BE2C (cell line): ENCODE measurements around the gene THEM5.

ENCODE experiments used
- DNase-seq: peaks from one replicate; pipeline ENCODE4 v3.0.0-alpha.2; 2020
- H3K27me3 ChIP-seq: fragments of 250-450 bp; sonication (Bioruptor Pico); 2 replicates; pipeline ENCODE4 v1.5.1; 2020; ENCODE audit warnings: mild to moderate bottlenecking
- H3K36me3 ChIP-seq: fragments of 250-450 bp; sonication (Bioruptor Pico); 2 replicates; pipeline ENCODE4 v1.5.1; 2020; ENCODE audit warnings: mild to moderate bottlenecking
- H3K4me1 ChIP-seq: fragments of 250-450 bp; sonication (Bioruptor Pico); 2 replicates; pipeline ENCODE4 v1.5.1; 2020
- H3K4me3 ChIP-seq: 2 replicates; pipeline ENCODE4 v1.5.1; 2011; ENCODE audit warnings: low read depth, low read length
- H3K9me3 ChIP-seq: fragments of 250-450 bp; sonication (Bioruptor Pico); 2 replicates; pipeline ENCODE4 v1.5.1; 2020
- CTCF ChIP-seq: IDR thresholded peaks from 2 replicates; pipeline ENCODE4 v1.5.1; 2012; ENCODE audit warnings: mild to moderate bottlenecking, low read depth, low read length

Gene THEM5

DNA sequence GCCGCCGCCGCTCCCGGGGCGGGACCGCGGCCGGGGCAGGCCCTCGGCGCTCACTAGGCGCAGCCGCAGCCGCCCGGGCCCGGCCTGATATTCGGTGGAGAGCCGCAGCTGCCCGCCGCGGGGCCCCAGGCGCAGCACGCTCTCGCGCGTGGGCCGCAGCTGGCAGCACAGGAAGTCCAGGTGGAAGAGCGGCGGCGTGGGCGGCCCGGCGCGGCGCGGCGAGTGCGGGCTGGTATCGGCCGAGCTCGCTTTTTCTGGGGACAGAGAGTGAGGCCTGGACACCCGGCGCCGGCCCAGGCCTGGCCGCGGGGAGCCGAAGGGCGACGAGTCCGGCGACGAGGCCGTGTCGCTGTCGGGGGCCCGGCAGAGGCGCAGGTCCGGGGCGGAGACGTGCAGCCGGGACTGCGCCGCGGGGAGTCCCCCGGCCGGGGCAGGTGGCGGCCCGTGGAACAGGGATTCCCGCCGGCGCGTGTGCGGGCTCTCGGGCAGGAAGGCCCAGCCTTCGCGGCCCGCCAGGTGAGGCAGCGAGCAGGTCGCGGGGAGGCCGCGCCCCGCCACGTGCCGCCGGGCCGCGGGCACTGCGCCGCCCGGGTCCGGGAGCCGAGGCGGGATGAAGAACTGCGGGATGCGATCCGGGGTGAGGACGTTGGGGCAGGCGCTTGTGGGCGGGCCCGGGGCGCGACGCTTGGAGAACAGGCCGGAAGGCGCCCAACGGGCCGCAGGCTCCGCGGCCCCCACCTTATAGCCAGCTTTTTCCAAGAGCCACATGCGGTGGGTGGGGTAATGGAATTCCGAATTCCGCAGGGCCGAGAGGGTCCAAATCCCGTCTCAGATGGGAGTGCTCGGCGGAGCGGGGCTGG lies 15.1 kb downstream of the THEM5 start:
- no peak for TF ChIP-seq CTCF
- H3K4me3 ChIP-seq, result no peak overlapping the region
- no peaks in the 10 kb centered on the region for H3K36me3 ChIP-seq

GRCh38 chr1:151837884-151838221 lies 15.7 kb downstream of the THEM5 start:
- DNase-seq, result no peak
- H3K36me3 ChIP-seq, result no peaks in the 10 kb centered on the region
- no peak for TF ChIP-seq CTCF
- peaks cover 11% of the 10 kb centered on the region for H3K4me1 ChIP-seq
- no peaks in the 10 kb centered on the region for H3K9me3 ChIP-seq
- no peaks in the 10 kb centered on the region for H3K27me3 ChIP-seq
- no peak overlapping the region for H3K4me3 ChIP-seq

More for the DNA sequence above, 15.1 kb downstream of the THEM5 start:
- no peak for DNase-seq
- peaks cover 9% of the 10 kb centered on the region for H3K4me1 ChIP-seq
- H3K9me3 ChIP-seq, result no peaks in the 10 kb centered on the region
- H3K27me3 ChIP-seq, result no peaks in the 10 kb centered on the region

- TF ChIP-seq CTCF, result no peak
- no peak for DNase-seq
- Histone ChIP-seq H3K4me3 (no peak overlapping the region), H3K27me3 (no peaks in the 10 kb centered on the region), H3K36me3 (no peaks in the 10 kb centered on the region), H3K4me1 (peaks cover 16% of the 10 kb centered on the region), H3K9me3 (no peaks in the 10 kb centered on the region)
Observed at GRCh38 chr1:151837197-151837596, 16.3 kb downstream of the THEM5 start.

GRCh38 chr1:151835596-151835995 lies 17.9 kb downstream of the THEM5 start:
- H3K27me3 ChIP-seq, result no peaks in the 10 kb centered on the region
- H3K4me3 ChIP-seq, result no peak overlapping the region
- H3K36me3 ChIP-seq, result no peaks in the 10 kb centered on the region
- H3K4me1 ChIP-seq, result peaks cover 20% of the 10 kb centered on the region
- TF ChIP-seq CTCF, result no peak
- H3K9me3 ChIP-seq, result no peaks in the 10 kb centered on the region
- no peak for DNase-seq

GRCh38 chr1:151834239-151834638 lies 19.3 kb downstream of the THEM5 start:
- Histone ChIP-seq H3K27me3 (no peaks in the 10 kb centered on the region), H3K4me1 (peaks cover 31% of the 10 kb centered on the region), H3K36me3 (no peaks in the 10 kb centered on the region), H3K4me3 (no peak overlapping the region), H3K9me3 (no peaks in the 10 kb centered on the region)
- no peak for DNase-seq
- TF ChIP-seq CTCF, result no peak

DNA sequence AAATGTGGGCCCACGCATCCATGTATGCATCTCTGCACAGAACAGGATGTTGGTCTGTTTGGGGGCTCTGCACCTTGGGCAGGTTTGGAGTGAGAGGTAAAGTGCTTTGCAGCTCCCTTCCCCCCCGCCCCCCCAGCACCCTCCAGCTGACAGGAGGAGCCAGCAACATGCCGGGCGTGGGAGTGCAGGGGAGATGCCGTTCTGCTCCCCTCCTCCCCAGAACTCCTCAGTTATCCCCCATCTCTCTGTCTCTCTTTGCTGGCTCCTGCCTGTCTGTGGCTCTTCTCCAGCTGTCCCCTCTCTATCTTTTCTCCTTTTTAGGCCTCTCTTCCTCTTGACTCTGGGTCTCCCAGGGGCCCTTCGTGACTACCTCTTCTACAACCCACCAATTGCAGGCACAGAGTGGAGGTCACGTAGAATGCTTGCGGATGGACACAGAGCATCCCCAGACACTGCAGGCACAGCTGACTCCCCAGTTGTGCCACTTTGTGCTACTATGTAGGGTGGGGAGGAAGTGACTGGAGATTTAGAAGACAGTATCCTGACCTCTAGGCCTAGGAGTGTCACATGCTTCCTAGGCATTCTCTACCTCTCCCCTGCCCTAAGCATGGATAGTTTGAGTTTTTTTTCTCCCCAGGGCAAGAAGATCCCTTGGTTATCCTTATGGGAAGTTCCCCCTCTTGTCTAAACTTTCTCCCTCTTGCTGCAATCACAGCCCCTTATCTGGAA lies 20.2 kb downstream of the THEM5 start:
- H3K36me3 ChIP-seq, result no peaks in the 10 kb centered on the region
- H3K27me3 ChIP-seq, result no peaks in the 10 kb centered on the region
- no peak for TF ChIP-seq CTCF
- no peak overlapping the region for H3K4me3 ChIP-seq
- H3K4me1 ChIP-seq, result peaks cover 37% of the 10 kb centered on the region
- no peak for DNase-seq
- no peaks in the 10 kb centered on the region for H3K9me3 ChIP-seq
